SK-N-MC (cell line): ENCODE results near the gene TTC7B.
"Not testable (repeated sequence)": the region's sequence is repeated elsewhere in the genome, so short reads cannot be mapped to it uniquely, and the experiment has no call there.

ENCODE experiments used
- DNase-seq: peaks from one replicate; pipeline ENCODE4 v3.0.0-alpha.2; 2011; ENCODE audit warnings: low read depth, low spot score
- H3K27ac ChIP-seq: fragments of 200-600 bp; sonication (generic); 2 replicates; pipeline ENCODE4 v1.5.1; 2016; ENCODE audit warnings: mixed run types
- H3K36me3 ChIP-seq: fragments of 200-600 bp; sonication (generic); 2 replicates; pipeline ENCODE4 v1.6.1; 2017; ENCODE audit warnings: antibody characterized with exemption, low read length, mixed read lengths; ENCODE audit not compliant: insufficient read depth
- H3K4me3 ChIP-seq: fragments of 200-600 bp; sonication (generic); 2 replicates; pipeline ENCODE4 v1.5.1; 2016
- H3K9ac ChIP-seq: fragments of 200-600 bp; sonication (generic); 2 replicates; pipeline ENCODE4 v1.8.0; 2017; ENCODE audit warnings: mixed run types, mixed read lengths; ENCODE audit not compliant: insufficient read length
- H3K9me3 ChIP-seq: fragments of 200-600 bp; sonication (generic); 2 replicates; pipeline ENCODE4 v1.6.1; 2017; ENCODE audit warnings: low read depth, mild to moderate bottlenecking, antibody characterized with exemption, low read length, moderate library complexity, mixed read lengths
- EZH2 ChIP-seq: fragments of 200-600 bp; sonication (generic); IDR thresholded peaks from one replicate; pipeline ENCODE4 v1.6.1; 2017; ENCODE audit warnings: antibody characterized with exemption
- FOXP2 ChIP-seq: optimal IDR thresholded peaks from 2 replicates; pipeline ENCODE3; 2011; ENCODE audit warnings: mild to moderate bottlenecking, moderate library complexity; ENCODE audit not compliant: insufficient read depth; ENCODE audit errors: extremely low read length, control extremely low read depth
- POLR2AphosphoS5 ChIP-seq: IDR thresholded peaks from 2 replicates; pipeline ENCODE4 v1.6.1; 2012; ENCODE audit warnings: mild to moderate bottlenecking, low read depth, low read length, borderline replicate concordance

The TTC7B gene

GRCh38 chr14:90815822-90816662, at the start of gene TTC7B:
TTC7B (minus strand) TSS chr14:90816430; CDS start chr14:90816295, 135 bp downstream.
- DNase-seq: no peak
- no peak for TF ChIP-seq EZH2
- no peak for TF ChIP-seq POLR2AphosphoS5
- no peak for TF ChIP-seq FOXP2
- Histone ChIP-seq H3K4me3 (peak within 1 kb of the TSS; percentile 82), H3K27ac (no peak within 1 kb of the TSS), H3K36me3 (no peaks in the 10 kb centered on the region), H3K9me3 (no peaks in the 10 kb centered on the region), H3K9ac (peak within 1 kb of the TSS; percentile 83)

GRCh38 chr14:90864741-90865140, 48.5 kb upstream of the TTC7B start:
- TF ChIP-seq FOXP2 (no peak), EZH2 (no peak), POLR2AphosphoS5 (no peak)
- no peaks in the 10 kb centered on the region for H3K9me3 ChIP-seq
- DNase-seq: no peak
- no peaks in the 10 kb centered on the region for H3K36me3 ChIP-seq
- H3K4me3 ChIP-seq: no peak overlapping the region
- H3K27ac ChIP-seq: no peak overlapping the region
- no peak overlapping the region for H3K9ac ChIP-seq

- H3K4me3 ChIP-seq: peak overlapping the region; percentile 63
- H3K36me3 ChIP-seq: no peaks in the 10 kb centered on the region
- TF ChIP-seq FOXP2 (no peak), EZH2 (no peak), POLR2AphosphoS5 (no peak)
- no peak for DNase-seq
- H3K9ac ChIP-seq: peak overlapping the region; percentile 57
- H3K9me3 ChIP-seq: no peaks in the 10 kb centered on the region
- H3K27ac ChIP-seq: peak overlapping the region; percentile 84
These were observed 42.3 kb upstream of the TTC7B start for GRCh38 chr14:90858511-90858910.

GRCh38 chr14:90857866-90858265, 41.6 kb upstream of the TTC7B start:
- no peaks in the 10 kb centered on the region for H3K36me3 ChIP-seq
- H3K27ac ChIP-seq: peak overlapping the region; percentile 84
- TF ChIP-seq EZH2 (no peak), FOXP2 (no peak)
- peak overlapping the region; percentile 57 for H3K9ac ChIP-seq
- no peaks in the 10 kb centered on the region for H3K9me3 ChIP-seq
- H3K4me3 ChIP-seq: peak overlapping the region; percentile 63
- DNase-seq: no peak

GRCh38 chr14:90856115-90856514, 39.9 kb upstream of the TTC7B start:
- not testable (repeated sequence) for H3K36me3 ChIP-seq, H3K27ac ChIP-seq, DNase-seq, H3K4me3 ChIP-seq, H3K9ac ChIP-seq, H3K9me3 ChIP-seq

GRCh38 chr14:90853116-90853515, 36.9 kb upstream of the TTC7B start:
- TF ChIP-seq FOXP2 (no peak), POLR2AphosphoS5 (no peak), EZH2 (no peak)
- no peak overlapping the region for H3K4me3 ChIP-seq
- no peak overlapping the region for H3K27ac ChIP-seq
- H3K9me3 ChIP-seq: no peaks in the 10 kb centered on the region
- H3K36me3 ChIP-seq: no peaks in the 10 kb centered on the region
- no peak overlapping the region for H3K9ac ChIP-seq
- DNase-seq: no peak

GRCh38 chr14:90851327-90852036, 35.3 kb upstream of the TTC7B start:
- TF ChIP-seq POLR2AphosphoS5 (no peak), FOXP2 (no peak)
- no peak for DNase-seq
- Histone ChIP-seq H3K4me3 (no peak overlapping the region), H3K36me3 (no peaks in the 10 kb centered on the region), H3K9ac (no peak overlapping the region), H3K9me3 (no peaks in the 10 kb centered on the region), H3K27ac (no peak overlapping the region)

- no peak for TF ChIP-seq FOXP2
- TF ChIP-seq POLR2AphosphoS5: no peak
- TF ChIP-seq EZH2: no peak
- H3K4me3 ChIP-seq: no peak overlapping the region
- no peak overlapping the region for H3K27ac ChIP-seq
- no peak overlapping the region for H3K9ac ChIP-seq
- H3K36me3 ChIP-seq: no peaks in the 10 kb centered on the region
- no peak for DNase-seq
- no peaks in the 10 kb centered on the region for H3K9me3 ChIP-seq
These were observed 34.3 kb upstream of the TTC7B start for GRCh38 chr14:90850487-90850886.
